Stimulated activated CD4-positive, alpha-beta T cell treated with anti-CD3 and anti-CD28 coated beads, Interleukin-1b, Interleukin-23, amount 100 ng/mL, for 24 hours (primary cell): ENCODE results near the gene KIAA0753.
"Not testable (repeated sequence)": the region's sequence is repeated elsewhere in the genome, so short reads cannot be mapped to it uniquely, and the experiment has no call there.

Source experiments
- DNase-seq, 4 experiments: peaks; one replicate each; pipeline ENCODE4 v3.0.0-alpha.2; 2020; ENCODE audit warnings: low read depth in 4 of 4, low spot score in 1 of 4

The KIAA0753 gene

GRCh38 chr17:6668727-6669425 lies 28.4 kb upstream of the KIAA0753 start:
- no peak for DNase-seq

GRCh38 chr17:6668219-6668618 lies 27.7 kb upstream of the KIAA0753 start:
- no peak for DNase-seq

GRCh38 chr17:6667516-6667915 lies 27.0 kb upstream of the KIAA0753 start:
- no peak for DNase-seq

GRCh38 chr17:6666557-6666956 lies 26.0 kb upstream of the KIAA0753 start:
- no peak for DNase-seq

- DNase-seq, result no peak
Measured at GRCh38 chr17:6666077-6666521, 25.6 kb upstream of the KIAA0753 start.

GRCh38 chr17:6663200-6663599 lies 22.7 kb upstream of the KIAA0753 start:
- not testable (repeated sequence) for DNase-seq

- no peak for DNase-seq
Measured at GRCh38 chr17:6661464-6661848, 20.9 kb upstream of the KIAA0753 start.

GRCh38 chr17:6660805-6661463 lies 20.4 kb upstream of the KIAA0753 start:
- no peak for DNase-seq

GRCh38 chr17:6660101-6660500 lies 19.6 kb upstream of the KIAA0753 start:
- DNase-seq, result no peak

- not testable (repeated sequence) for DNase-seq
Measured at GRCh38 chr17:6658411-6658810, 17.9 kb upstream of the KIAA0753 start.

GRCh38 chr17:6657633-6658287 lies 17.2 kb upstream of the KIAA0753 start:
- no peak for DNase-seq

- DNase-seq, result peak in 3 of 4 experiments; percentile 36 to 45 (median 38)
Measured at GRCh38 chr17:6656797-6657632, 16.5 kb upstream of the KIAA0753 start.

GRCh38 chr17:6655732-6656361 lies 15.3 kb upstream of the KIAA0753 start:
- DNase-seq, result not testable (repeated sequence)

- DNase-seq, result no peak
Measured at GRCh38 chr17:6654841-6655731, 14.6 kb upstream of the KIAA0753 start.

GRCh38 chr17:6651919-6652452 lies 11.5 kb upstream of the KIAA0753 start:
- no peak for DNase-seq

- DNase-seq, result peak; percentile 84 to 92 (median 88)
Measured at GRCh38 chr17:6651354-6651918, 10.9 kb upstream of the KIAA0753 start, which contains the start of the genes C17orf100 and MED31. TSS of gene C17orf100 (plus strand) at chr17:6651762. CDS start at chr17:6651914, 152 bp downstream. TSS of gene MED31 (minus strand) at chr17:6651605. CDS start at chr17:6651528, 77 bp downstream.

- DNase-seq, result no peak
Measured at GRCh38 chr17:6648181-6648580, 7.7 kb upstream of the KIAA0753 start.

- DNase-seq, result no peak
Measured at GRCh38 chr17:6643451-6644125, 3.1 kb upstream of the KIAA0753 start.
